GM21576 (cell line): ENCODE measurements around the gene SYT11.
"Not testable (repeated sequence)": the region's sequence is repeated elsewhere in the genome, so short reads cannot be mapped to it uniquely, and the experiment has no call there.

ENCODE experiments used
- ATAC-seq: cut with Tn5 transposase; IDR thresholded peaks from one replicate; pipeline ENCODE4 v1.9.1; 2021; ENCODE audit warnings: mild to moderate bottlenecking, moderate library complexity; ENCODE audit not compliant: unreplicated experiment

SYT11 gene

GRCh38 chr1:155859881-155860871 is 809 bp downstream of the SYT11 start:
- no peak for ATAC-seq

DNA sequence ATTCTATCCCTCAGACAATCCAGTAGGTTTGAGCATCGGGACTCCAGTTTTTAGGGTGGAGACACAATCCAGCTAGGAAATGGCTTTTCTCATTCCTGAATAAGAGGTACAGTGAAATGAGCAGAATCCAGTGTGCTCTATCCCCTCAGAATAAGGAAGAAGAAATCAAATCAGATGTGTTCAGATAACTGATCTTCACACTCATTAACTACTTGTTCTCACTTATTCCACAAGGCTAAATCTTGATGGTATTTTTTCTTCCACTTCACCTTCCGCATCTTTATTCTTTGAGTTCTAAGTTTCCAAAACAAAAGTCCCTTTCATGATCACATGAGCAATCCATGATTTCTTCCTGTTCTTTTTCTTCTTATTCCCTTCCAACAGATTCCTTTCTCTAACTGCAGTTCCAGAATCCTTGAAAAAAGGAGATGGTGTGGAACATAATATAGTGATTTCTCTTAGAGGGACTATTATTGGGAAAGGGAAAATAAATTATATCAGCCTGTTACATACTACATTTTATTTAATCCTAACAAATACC is 1.7 kb downstream of the SYT11 start:
- ATAC-seq, result no peak

- no peak for ATAC-seq
These were observed 2.5 kb downstream of the SYT11 start for GRCh38 chr1:155861896-155862295.

- no peak for ATAC-seq
These were observed 5.0 kb downstream of the SYT11 start for GRCh38 chr1:155864393-155864792.

- no peak for ATAC-seq
These were observed 8.4 kb downstream of the SYT11 start for GRCh38 chr1:155867766-155868165.

DNA sequence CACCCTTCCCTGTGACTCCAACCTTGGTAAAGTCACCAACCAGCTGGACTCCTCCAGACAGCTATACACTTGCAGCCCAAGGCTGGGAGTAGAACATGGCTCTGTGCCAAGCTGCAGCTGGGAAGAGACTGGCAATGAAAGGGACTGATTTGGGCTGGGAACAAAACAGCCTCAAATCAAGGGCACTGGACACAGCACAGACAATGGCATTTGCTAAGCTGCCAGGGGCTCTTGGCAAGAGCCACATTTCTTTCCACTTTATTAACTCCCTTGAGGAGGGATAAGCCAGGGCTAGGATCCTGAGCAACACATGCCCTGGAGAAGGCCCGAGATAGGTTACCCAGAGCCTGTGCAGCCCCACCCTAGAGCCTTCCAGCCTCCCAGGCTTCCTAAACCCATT is 12.0 kb downstream of the SYT11 start:
- ATAC-seq, result no peak

DNA sequence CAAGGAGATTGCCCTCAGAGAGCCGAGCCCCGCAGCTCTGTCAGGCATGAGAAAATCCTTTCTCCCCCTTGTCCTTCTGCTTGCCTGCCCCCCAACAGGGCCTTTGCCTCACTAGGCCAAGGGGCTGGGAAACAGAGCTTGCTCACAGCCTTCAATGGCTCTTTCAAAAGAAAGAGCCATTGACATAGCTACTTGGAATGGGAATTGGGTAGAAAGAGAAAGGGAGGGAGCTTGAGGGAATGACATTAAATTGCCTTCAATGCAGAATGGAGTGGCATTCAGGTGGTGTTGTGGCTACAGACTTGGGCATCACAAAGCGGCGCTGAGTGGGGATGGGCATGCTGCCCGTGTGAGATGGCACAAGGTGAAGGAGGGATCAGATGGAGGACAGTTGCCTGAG is 13.2 kb downstream of the SYT11 start:
- no peak for ATAC-seq

GRCh38 chr1:155873860-155874259 is 14.5 kb downstream of the SYT11 start:
- ATAC-seq, result no peak

DNA sequence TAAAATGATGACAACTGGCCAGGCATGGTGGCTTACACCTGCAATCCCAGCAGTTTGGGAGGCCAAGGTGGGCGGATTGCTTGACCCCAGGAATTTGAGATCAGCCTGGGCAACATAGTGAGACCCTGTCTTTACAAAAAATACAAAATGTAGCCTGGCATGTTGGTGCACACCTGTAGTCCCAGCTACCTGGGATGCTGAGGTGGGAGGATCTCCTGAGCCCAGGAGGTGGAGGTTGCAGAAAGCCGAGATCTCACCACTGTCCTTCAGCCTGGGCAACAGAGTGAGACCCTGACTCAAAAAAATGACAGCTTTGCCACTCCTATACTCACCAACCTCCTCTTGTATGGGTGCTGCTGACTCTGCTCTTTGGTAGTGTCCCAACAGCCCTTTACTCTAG is 18.6 kb downstream of the SYT11 start:
- no peak for ATAC-seq

DNA sequence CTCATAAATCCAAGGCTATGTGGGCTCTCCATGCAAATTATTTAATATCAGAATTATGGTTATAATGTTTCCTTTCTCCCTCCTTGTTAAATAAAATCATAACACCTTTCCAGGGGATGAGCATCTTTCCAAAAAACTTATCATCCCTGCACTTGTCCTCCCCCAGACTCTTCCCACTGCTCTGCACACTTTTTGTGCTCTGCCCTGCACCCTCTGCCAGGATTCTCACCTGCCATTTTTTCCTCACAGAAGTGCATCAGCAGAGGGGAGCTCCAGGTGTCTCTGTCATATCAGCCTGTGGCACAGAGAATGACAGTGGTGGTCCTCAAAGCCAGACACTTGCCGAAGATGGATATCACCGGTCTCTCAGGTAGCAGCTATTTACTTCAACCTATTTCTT is 20.9 kb downstream of the SYT11 start:
- ATAC-seq, result no peak

DNA sequence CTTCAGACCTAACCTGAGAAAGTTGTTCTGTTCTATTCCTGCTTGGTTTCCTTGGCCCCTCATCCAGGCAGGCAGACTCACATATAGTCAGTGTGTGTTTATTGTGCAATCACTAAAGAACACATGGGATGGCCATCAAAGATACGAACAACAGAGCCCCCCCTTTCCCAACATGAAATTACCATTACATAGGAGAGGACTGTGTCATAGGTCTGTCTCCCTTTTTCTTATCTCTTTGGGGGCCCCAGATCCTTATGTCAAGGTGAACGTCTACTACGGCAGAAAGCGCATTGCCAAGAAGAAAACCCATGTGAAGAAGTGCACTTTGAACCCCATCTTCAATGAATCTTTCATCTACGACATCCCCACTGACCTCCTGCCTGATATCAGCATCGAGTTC is 21.6 kb downstream of the SYT11 start:
- no peak for ATAC-seq

GRCh38 chr1:155882235-155882634 is 22.9 kb downstream of the SYT11 start:
- no peak for ATAC-seq

- no peak for ATAC-seq
These were observed 23.4 kb downstream of the SYT11 start for GRCh38 chr1:155882766-155883165.

DNA sequence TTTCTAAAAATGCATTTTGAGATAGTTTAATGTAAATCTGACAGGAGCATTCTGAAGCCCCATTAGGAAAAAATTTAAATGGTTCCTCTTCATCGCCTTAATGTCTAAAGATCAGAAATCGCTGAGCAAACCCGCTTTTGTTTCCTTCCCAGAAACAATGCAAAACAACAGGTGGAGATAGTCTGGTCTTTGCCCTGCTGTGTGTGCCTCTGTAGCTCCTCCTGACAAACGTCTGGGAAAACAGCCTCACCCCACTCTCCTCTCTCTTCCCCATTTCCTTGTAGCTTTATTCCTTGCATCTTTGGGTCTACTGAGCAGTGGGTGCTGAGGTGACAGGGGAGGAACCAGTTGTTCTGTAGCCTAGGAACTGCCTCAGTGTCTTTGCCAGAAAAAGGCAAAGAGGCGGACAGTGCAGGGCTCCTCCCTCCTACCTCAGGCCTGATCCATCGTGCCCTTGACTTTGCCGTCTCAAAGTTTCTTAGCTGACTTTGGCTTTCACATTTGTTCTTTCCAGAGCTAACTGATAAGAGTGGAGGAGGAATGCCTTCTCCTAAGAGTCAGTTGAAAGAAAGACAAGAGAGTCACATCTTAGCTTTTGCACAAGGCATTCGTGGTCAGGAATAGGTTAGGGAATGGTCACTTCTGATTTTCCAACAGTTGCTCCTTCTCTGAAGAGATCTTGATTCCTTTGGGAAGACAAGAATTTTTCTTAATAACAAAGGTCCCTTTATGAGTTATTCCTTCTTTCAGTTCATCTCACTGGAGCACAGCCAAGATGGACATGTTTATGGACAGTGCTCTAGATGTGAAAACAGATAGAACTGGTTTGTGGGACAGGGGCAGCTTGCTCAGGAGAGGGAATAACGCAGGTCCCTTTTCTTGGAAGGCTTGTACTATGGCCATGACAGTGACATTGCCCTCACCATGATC is 24.9 kb downstream of the SYT11 start:
- no peak for ATAC-seq

GRCh38 chr1:155884982-155885381 is 25.6 kb downstream of the SYT11 start:
- no peak for ATAC-seq

- ATAC-seq, result no peak
These were observed 29.1 kb downstream of the SYT11 start for GRCh38 chr1:155888481-155888880.

GRCh38 chr1:155889566-155889965 is 30.2 kb downstream of the SYT11 start:
- no peak for ATAC-seq

- no peak for ATAC-seq
These were observed 30.9 kb downstream of the SYT11 start for GRCh38 chr1:155890251-155890650.

- no peak for ATAC-seq
These were observed 33.4 kb downstream of the SYT11 start for GRCh38 chr1:155892796-155893195.

GRCh38 chr1:155893389-155894142 is 34.2 kb downstream of the SYT11 start:
- no peak for ATAC-seq

DNA sequence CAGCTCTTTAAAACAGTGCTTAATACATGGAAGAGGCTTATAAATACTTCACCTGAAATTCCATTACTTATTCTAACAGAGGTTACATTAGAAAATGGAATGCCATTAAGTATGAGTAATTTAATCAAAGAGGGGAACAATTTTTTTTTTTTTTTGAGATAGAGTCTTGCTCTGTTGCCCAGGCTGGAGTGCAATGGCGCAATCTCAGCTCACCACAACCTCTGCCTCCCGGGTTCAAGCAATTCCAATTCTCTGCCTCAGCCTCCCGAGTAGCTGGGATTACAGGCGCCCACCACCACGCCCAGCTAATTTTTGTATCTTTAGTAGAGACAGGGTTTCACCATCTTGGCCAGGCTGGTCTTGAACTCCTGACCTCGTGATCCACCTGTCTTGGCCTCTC is 36.2 kb downstream of the SYT11 start:
- ATAC-seq, result not testable (repeated sequence)
